Fibroblast of lung (primary cell): ENCODE data around the gene FRMPD2. TPM values are rescaled to one million over a fixed set of nuclear protein-coding genes. Genes with fewer than 3 reads are reported as not detected.

Experiments used
- DNase-seq, 2 donors: peaks; one replicate each; pipeline versions ENCODE4 v3.0.0 to v3.0.0-alpha.2; 2010; ENCODE audit warnings: low read depth in 2 of 2
- H2AFZ ChIP-seq: 2 replicates; pipeline ENCODE4 v1.5.1; 2012; ENCODE audit warnings: low read length, control low read depth, inconsistent platforms
- H3K27ac ChIP-seq: 2 replicates; pipeline ENCODE4 v1.5.1; 2011; ENCODE audit warnings: low read length, control low read depth; ENCODE audit not compliant: insufficient read depth
- H3K27me3 ChIP-seq: 2 replicates; pipeline ENCODE4 v1.5.1; 2011; ENCODE audit warnings: mild to moderate bottlenecking, low read length; ENCODE audit not compliant: control insufficient read depth, insufficient read depth
- H3K36me3 ChIP-seq: 2 replicates; pipeline ENCODE4 v1.5.1; 2011; ENCODE audit warnings: low read length; ENCODE audit not compliant: control insufficient read depth, insufficient read depth
- H3K4me1 ChIP-seq: 2 replicates; pipeline ENCODE4 v1.5.1; 2011; ENCODE audit warnings: low read length; ENCODE audit not compliant: control insufficient read depth, insufficient read depth; ENCODE audit errors: extremely low read depth
- H3K4me2 ChIP-seq: 2 replicates; pipeline ENCODE4 v1.5.1; 2011; ENCODE audit warnings: low read length, control low read depth; ENCODE audit not compliant: insufficient read depth; ENCODE audit errors: extremely low read depth
- H3K4me3 ChIP-seq, 4 experiments: fragments of 200-600 bp in 1 of 4; sonication (generic) in 1 of 4; replicated peaks in 1 of 4; 2 replicates each; pipeline ENCODE4 v1.5.1; 2011 to 2016; ENCODE audit warnings: low read length in 4 of 4, low read depth in 3 of 4, mild to moderate bottlenecking in 3 of 4, control low read depth in 2 of 4, inconsistent platforms in 1 of 4, mixed read lengths in 1 of 4; ENCODE audit not compliant: insufficient read depth in 1 of 4; ENCODE audit errors: control extremely low read depth in 1 of 4
- H3K79me2 ChIP-seq: 2 replicates; pipeline ENCODE4 v1.5.1; 2012; ENCODE audit warnings: mild to moderate bottlenecking, low read length, inconsistent platforms; ENCODE audit not compliant: control insufficient read depth, insufficient read depth
- H3K9ac ChIP-seq: 2 replicates; pipeline ENCODE4 v1.5.1; 2011; ENCODE audit warnings: mild to moderate bottlenecking, low read length, control low read depth; ENCODE audit not compliant: insufficient read depth
- H3K9me3 ChIP-seq: 2 replicates; pipeline ENCODE4 v1.5.1; 2012; ENCODE audit warnings: low read depth, low read length; ENCODE audit not compliant: control insufficient read depth, insufficient read depth
- H4K20me1 ChIP-seq: 2 replicates; pipeline ENCODE4 v1.5.1; 2011; ENCODE audit warnings: low read length; ENCODE audit not compliant: control insufficient read depth, insufficient read depth; ENCODE audit errors: extremely low read depth
- CTCF ChIP-seq, 2 donors: IDR thresholded peaks in 1 of 2; conservative IDR thresholded peaks in 1 of 2; 1 replicate in 1 of 2; 2 replicates in 1 of 2; pipeline ENCODE4 v1.5.1; 2011 to 2012; ENCODE audit warnings: low read length in 2 of 2, control low read depth in 1 of 2, inconsistent platforms in 1 of 2, low read depth in 1 of 2, mild to moderate bottlenecking in 1 of 2
- EZH2 ChIP-seq: IDR thresholded peaks from 2 replicates; pipeline ENCODE4 v1.5.1; 2012; ENCODE audit warnings: low read length, control low read depth, mild to moderate bottlenecking; ENCODE audit errors: missing control alignments
- polyA plus RNA-seq, 2 donors: library from polyadenylated mRNA; depleted of rRNA in 1 of 2; stranded (reverse) in 1 of 2; unstranded in 1 of 2; fragments of >200 nt; gene quantifications; 2 replicates each; pipeline ENCODE4 v1.2.1, GENCODE V29; 2011 to 2012; ENCODE audit warnings: missing spikeins in 1 of 2
- total RNA-seq: library from RNA; depleted of rRNA; stranded (reverse); fragments of >200 nt; gene quantifications from 2 replicates; pipeline ENCODE4 v1.2.1, GENCODE V29; 2014

FRMPD2 gene
- total and polyA plus RNA-seq, 2 donors (not counting 1 experiment from before 2014, with no cell fraction given), result 0.16 TPM; not detected in 1

- H3K79me2 ChIP-seq, result peaks cover 54% of the 10 kb centered on the region
- H3K4me1 ChIP-seq, result peaks cover 5% of the 10 kb centered on the region
- no peaks in the 10 kb centered on the region for H4K20me1 ChIP-seq
- no peak overlapping the region for H2AFZ ChIP-seq
- peaks cover 7% of the 10 kb centered on the region for H3K27me3 ChIP-seq
- H3K27ac ChIP-seq, result peak overlapping the region; percentile 85
- peak overlapping the region; percentile 83 for H3K4me2 ChIP-seq
- peak overlapping the region; percentile 79 to 86 (median 84) for H3K4me3 ChIP-seq
- TF ChIP-seq EZH2 (no peak), CTCF (conservative IDR thresholded peaks at IDR 0.05 in 1 of 2, IDR thresholded peaks at IDR 0.05 in 1 of 2; ENCODE audit: low read depth in 1 of 2, low read length in 2 of 2) (no peak)
- DNase-seq, result no peak
- no peak overlapping the region for H3K9ac ChIP-seq
- no peaks in the 10 kb centered on the region for H3K9me3 ChIP-seq
- no peaks in the 10 kb centered on the region for H3K36me3 ChIP-seq
Observed at GRCh38 chr10:48307711-48308018, 33.2 kb upstream of the FRMPD2 start.

- H3K4me3 ChIP-seq, result peak overlapping the region; percentile 79 to 86 (median 84)
- peak overlapping the region; percentile 85 for H3K27ac ChIP-seq
- H3K9ac ChIP-seq, result peak overlapping the region; percentile 87
- no peaks in the 10 kb centered on the region for H3K9me3 ChIP-seq
- H3K79me2 ChIP-seq, result peaks cover 50% of the 10 kb centered on the region
- H3K27me3 ChIP-seq, result peaks cover 8% of the 10 kb centered on the region
- no peaks in the 10 kb centered on the region for H3K36me3 ChIP-seq
- H2AFZ ChIP-seq, result peak overlapping the region; percentile 21
- DNase-seq, result peak; percentile 41 to 62
- H3K4me2 ChIP-seq, result peak overlapping the region; percentile 83
- peaks cover 5% of the 10 kb centered on the region for H3K4me1 ChIP-seq
- no peaks in the 10 kb centered on the region for H4K20me1 ChIP-seq
- no peak for TF ChIP-seq EZH2
- no peak for TF ChIP-seq CTCF (conservative IDR thresholded peaks at IDR 0.05 in 1 of 2, IDR thresholded peaks at IDR 0.05 in 1 of 2; ENCODE audit: low read depth in 1 of 2, low read length in 2 of 2)
Observed at GRCh38 chr10:48306870-48307710, 32.6 kb upstream of the FRMPD2 start.

- Histone ChIP-seq H3K4me2 (peak within 1 kb of the TSS; percentile 83), H3K27ac (peak within 1 kb of the TSS; percentile 85), H3K9ac (peak within 1 kb of the TSS; percentile 87), H4K20me1 (no peaks in the 10 kb centered on the region), H3K4me3 (peak within 1 kb of the TSS; percentile 79 to 86 (median 84)), H3K79me2 (peaks cover 42% of the 10 kb centered on the region), H2AFZ (peak within 1 kb of the TSS; percentile 32), H3K4me1 (peaks cover 5% of the 10 kb centered on the region), H3K27me3 (peaks cover 12% of the 10 kb centered on the region), H3K9me3 (no peaks in the 10 kb centered on the region), H3K36me3 (no peaks in the 10 kb centered on the region)
- DNase-seq, result peak; percentile 79 to 87
- TF ChIP-seq EZH2 (no peak), CTCF (conservative IDR thresholded peaks at IDR 0.05 in 1 of 2, IDR thresholded peaks at IDR 0.05 in 1 of 2; ENCODE audit: low read depth in 1 of 2, low read length in 2 of 2) (no peak)
Observed at GRCh38 chr10:48306265-48306869, 31.9 kb upstream of the FRMPD2 start, which contains the start of gene MAPK8. Gene MAPK8, plus strand, starts transcription at chr10:48306677. Its CDS starts 94,984 bp downstream, at chr10:48401661.
